Measurements from ENCODE around the gene RAD51B. TPM values are rescaled to one million over a fixed set of nuclear protein-coding genes. Genes with fewer than 3 reads are reported as not detected.

RAD51B gene
- total and polyA plus RNA-seq, 9 of the 15 experiments (the other 6 are each of a cell fraction or from before 2014, with no cell fraction given), result 8.5 to 17.3 (median 11.3) TPM

GRCh38 chr14:68295316-68295816 is 475.8 kb downstream of the RAD51B start (continued):
- TF ChIP-seq CHD7 (IDR thresholded peaks at IDR 0.05; ENCODE audit: low read depth, low read length) (no peak), CBX1 (IDR thresholded peaks at IDR 0.05; ENCODE audit: low read depth) (no peak), HNRNPLL (IDR thresholded peaks at IDR 0.05; ENCODE audit: low read depth, low read length, poor library complexity, severe bottlenecking) (no peak), YBX1 (IDR thresholded peaks at IDR 0.05) (no peak), ZNF609 (CRISPR knock-in tag; IDR thresholded peaks at IDR 0.05; ENCODE audit: borderline replicate concordance) (no peak), ZNF740 (CRISPR knock-in tag; IDR thresholded peaks at IDR 0.05) (no peak), ZNF740 (tag; IDR thresholded peaks at IDR 0.05) (peak in 1 of 2 experiments; percentile 47; a peak in 1 of 4 replicates), ERF (CRISPR knock-in tag; IDR thresholded peaks at IDR 0.05) (no peak)

All from K562 (cell line).